ENCODE measurements around the gene LCOR.

DNA sequence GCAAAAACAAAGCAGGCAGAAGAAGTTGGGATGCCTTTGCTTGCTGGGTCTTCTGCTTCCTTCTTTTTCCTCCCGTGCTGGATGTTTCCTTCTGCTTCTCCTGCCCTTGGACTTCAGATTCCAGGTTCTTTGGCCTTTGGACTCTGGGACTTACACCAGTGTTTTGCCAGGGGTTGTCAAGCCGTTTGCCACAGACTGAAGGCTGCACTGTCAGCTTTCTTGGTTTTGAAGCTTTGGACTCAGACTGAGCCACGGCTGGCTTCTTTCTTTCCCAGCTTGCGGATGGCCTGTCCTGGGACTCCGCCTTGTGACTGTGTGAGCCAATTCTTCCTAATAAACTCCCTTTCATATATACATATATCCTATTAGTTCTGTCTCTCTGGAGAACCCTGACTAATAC lies 11.3 kb upstream of the LCOR start:
- TF ChIP-seq, protein P1, sequence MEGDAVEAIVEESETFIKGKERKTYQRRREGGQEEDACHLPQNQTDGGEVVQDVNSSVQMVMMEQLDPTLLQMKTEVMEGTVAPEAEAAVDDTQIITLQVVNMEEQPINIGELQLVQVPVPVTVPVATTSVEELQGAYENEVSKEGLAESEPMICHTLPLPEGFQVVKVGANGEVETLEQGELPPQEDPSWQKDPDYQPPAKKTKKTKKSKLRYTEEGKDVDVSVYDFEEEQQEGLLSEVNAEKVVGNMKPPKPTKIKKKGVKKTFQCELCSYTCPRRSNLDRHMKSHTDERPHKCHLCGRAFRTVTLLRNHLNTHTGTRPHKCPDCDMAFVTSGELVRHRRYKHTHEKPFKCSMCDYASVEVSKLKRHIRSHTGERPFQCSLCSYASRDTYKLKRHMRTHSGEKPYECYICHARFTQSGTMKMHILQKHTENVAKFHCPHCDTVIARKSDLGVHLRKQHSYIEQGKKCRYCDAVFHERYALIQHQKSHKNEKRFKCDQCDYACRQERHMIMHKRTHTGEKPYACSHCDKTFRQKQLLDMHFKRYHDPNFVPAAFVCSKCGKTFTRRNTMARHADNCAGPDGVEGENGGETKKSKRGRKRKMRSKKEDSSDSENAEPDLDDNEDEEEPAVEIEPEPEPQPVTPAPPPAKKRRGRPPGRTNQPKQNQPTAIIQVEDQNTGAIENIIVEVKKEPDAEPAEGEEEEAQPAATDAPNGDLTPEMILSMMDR (IDR thresholded peaks at IDR 0.05; ENCODE audit: low read length), result no peak
- TF ChIP-seq EZH2 (optimal IDR thresholded peaks at IDR 0.05; ENCODE audit: low read depth, low read length), result no peak
